GM08714 (cell line): ENCODE data around the gene TBC1D16.
"Not testable (repeated sequence)": the region's sequence is repeated elsewhere in the genome, so short reads cannot be mapped to it uniquely, and the experiment has no call there.

ENCODE experiments used
- H3K4me3 ChIP-seq: fragments of 200-500 bp; sonication (Bioruptor generic); 2 replicates; pipeline ENCODE4 v1.5.1; 2014; ENCODE audit warnings: mild to moderate bottlenecking, low read length, inconsistent platforms
- ZNF274 ChIP-seq: IDR thresholded peaks from 2 replicates; pipeline ENCODE4 v1.6.1; 2012; ENCODE audit warnings: mild to moderate bottlenecking, low read depth, low read length

Gene TBC1D16

DNA sequence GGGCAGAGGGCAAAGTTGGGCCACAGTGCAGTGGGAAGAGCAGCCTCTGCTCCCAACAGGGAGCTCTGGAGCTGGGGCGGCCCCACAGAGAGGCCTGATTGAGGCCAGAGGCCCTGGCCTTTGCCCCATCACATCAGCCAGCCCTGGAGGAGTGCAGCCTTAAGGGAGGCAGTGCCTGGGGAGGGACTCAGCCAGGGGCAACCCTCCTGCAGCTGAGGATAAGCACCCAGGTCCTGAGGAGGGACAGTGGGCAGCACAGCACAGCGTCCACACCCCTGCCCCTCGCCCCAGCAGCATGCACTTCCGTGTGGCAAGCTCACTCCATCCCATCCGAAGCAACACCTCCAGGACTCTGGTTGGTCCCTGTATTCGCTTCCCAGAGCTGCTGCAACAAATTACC is 134.5 kb downstream of the TBC1D16 start:
- H3K4me3 ChIP-seq, result no peak overlapping the region
- TF ChIP-seq ZNF274, result no peak

DNA sequence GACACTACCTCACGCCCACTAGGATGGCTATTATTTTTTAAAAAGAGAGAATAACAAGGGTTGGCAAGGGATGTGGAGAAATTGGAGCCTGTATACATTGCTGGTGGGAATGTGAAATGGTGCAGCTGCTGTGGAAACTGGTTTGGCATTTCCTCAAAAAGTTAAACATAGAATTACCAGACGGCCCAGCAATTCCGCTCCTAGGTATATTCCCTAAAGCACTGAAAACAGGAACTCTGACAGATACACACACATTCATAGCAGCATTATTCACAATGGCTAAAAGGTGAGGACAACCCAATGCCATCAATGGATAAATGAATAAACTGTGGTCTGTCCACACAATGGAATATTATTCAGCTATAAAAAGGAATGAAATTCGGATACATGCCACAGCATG is 136.1 kb downstream of the TBC1D16 start:
- no peak overlapping the region for H3K4me3 ChIP-seq
- TF ChIP-seq ZNF274, result no peak

DNA sequence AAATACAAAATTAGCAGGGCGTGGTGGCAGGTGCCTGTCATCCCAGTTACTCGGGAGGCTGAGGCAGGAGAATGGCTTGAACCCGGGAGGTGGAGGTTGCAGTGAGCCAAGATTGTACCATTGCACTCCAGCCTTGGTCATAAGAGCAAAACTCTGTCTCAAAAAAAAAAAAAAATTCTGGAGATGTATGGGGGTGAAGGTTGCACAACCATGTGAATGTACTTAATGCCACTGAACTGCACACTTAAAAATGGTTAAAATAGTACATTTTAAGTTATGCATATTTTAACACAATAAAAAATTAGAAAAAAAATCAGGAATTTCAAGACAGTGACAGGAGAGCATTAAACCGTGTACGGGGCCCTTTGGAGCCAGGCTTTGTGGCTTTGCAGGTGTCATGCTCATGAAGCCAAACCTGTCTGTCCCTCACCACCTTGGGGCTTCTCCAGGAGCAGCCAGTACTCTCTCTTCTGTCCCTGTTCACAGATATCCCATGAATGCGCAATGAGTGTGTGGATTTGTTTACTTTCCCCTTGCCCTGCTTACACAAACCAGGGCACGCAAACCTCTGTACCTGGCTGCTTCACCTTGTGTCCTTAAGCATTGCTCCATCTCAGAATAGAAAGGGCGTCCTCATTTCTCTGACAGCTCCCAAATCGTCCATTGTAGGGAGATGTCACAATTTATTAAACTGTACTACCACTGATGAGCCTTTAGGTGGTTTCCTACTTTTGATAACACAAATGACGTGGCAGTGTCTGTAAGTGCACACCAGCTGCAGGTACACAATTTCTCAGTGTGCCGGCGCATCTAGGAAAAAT is 138.2 kb downstream of the TBC1D16 start:
- no peak overlapping the region for H3K4me3 ChIP-seq
- no peak for TF ChIP-seq ZNF274

DNA sequence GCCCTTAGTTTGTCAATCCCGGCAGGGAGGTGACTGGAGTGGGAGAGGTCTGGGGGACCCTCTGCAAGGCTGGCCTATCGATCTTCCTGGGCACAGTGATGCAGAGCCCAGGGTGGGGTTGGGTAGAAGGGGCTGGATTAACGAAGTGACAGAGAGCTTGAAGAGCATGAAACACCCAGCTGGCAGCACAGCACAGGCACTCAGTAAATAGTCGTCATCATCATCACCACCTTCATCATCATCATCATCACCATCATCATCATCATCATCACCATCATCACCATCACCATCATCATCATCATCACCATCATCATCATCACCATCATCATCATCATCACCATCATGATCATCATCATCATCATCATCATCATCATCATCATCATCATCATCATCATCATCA is 142.2 kb downstream of the TBC1D16 start:
- H3K4me3 ChIP-seq, result not testable (repeated sequence)

DNA sequence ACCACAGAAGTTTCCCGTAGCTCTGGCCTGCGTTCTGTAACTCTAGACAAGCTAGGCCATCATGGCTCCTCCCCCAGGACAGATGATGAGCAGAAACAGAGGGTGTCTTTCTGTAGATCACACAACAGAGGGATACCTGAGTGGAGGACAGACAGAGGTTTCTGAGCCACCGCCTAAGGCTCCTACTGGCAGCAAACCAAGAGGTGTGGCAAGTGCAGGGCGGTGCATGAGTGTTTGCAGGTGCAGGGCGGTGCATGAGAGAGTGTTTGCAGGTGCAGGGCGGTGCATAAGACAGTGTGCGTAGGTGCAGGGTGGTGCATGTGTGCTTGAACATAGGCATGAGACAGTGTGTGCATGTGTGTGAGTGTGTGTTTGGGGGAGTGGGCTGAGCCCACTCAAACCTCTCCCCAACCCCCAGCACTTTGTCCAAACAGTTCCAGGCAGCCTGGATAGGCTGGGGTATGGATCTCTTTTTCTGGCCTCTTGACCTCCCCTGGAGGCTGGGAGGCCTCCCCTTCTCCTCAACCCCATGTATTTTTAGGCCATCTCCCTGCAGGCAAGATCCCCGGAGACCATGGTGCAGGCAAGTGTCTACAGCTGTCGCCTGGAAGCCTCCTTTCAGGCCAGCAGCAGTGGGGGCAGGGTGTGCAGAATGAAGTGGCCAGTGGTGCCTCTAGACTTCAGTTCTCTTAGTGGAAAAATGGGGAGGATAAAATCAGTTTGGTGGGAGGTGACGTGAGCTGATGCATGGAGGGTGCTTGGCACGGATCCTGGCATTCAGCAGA is 143.0 kb downstream of the TBC1D16 start:
- no peak overlapping the region for H3K4me3 ChIP-seq
- no peak for TF ChIP-seq ZNF274

DNA sequence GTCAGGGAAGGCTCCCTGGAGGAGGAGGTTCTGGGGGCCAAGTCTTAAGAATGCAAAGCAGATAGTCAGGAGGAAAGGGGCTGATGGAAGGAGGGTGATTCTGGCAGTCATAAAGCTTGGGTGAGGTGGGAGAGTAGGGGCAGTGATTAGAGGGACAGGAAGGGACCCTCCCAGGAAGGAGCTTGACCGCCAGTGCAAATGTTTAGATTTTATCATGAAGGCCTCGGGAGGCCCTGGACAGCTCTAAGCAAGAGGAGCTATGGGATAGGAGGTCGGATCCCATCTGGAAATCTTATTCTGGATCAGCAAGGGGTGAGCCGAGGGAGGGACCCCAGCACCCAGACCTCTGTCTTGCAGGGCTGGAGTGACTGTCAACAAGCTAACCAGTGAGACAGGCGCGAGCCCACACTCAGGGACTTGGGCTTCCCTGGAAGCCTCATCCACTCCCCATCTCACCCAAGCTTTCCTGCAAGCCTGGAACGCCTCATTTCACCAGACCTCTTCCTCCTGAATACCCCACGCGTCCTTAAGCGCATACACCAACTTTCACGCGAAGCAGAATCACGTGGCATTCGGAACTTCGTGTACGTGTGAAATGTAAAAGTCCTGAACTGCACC is 144.4 kb downstream of the TBC1D16 start:
- H3K4me3 ChIP-seq, result no peak overlapping the region
- no peak for TF ChIP-seq ZNF274

DNA sequence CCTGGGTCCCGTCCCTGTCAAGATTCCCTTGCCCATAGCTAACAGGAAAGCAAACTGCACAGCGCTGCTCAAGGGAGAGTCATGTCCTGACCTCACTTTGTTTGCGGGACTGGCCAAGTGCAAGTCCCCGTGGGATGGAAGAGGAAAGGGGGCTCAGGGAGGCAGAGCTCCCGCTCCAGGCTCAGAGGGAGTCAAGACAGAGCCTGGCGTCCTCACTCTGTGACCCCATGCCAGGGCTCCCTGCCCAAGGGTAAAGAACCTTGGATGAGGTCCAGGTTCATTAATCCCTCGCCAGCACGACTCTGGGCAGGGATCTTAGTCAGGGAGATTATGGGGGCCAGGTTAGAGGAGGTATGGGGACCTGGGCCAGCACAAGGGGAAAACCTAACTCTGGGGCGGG is 145.0 kb downstream of the TBC1D16 start:
- no peak for TF ChIP-seq ZNF274
- no peak overlapping the region for H3K4me3 ChIP-seq

DNA sequence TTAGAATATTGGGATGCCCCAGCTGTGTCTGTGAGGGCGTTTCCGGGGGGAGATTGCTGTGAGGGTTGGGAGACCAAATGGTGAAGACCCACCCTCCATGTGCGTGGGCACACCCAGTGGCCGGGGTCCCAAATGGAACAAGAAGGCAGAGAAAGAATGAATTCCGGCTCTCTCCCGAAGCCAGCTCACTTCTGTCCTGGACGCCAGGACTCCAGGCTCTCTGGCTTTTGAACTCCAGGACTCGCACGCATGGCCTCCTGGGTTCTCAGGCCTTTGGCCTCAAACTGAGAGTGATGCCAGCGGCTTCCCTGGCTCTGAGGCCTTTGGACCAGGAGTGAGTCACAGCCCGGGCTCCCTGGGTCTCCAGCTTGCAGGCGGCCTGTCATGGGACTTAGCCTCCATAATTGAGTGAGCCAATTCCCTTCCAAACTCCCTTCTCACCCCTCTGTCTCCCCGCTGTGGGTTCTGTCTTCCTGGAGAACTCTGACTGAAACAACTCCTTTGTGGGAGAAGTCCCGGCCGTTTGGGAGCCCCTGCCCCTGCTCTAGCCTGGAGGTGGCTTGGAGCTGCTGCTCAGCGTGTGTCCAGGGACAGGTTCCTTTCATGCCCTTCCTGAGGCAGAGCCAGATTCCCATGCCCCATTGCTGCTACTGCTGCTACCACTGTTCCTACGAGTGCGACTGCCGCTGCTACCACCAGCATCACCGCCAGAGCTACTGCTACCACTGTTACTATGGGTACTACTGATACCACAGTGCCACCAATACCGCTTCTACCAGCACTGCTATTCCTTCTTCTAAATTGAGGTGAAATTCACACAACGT is 146.6 kb downstream of the TBC1D16 start:
- no peak for TF ChIP-seq ZNF274

DNA sequence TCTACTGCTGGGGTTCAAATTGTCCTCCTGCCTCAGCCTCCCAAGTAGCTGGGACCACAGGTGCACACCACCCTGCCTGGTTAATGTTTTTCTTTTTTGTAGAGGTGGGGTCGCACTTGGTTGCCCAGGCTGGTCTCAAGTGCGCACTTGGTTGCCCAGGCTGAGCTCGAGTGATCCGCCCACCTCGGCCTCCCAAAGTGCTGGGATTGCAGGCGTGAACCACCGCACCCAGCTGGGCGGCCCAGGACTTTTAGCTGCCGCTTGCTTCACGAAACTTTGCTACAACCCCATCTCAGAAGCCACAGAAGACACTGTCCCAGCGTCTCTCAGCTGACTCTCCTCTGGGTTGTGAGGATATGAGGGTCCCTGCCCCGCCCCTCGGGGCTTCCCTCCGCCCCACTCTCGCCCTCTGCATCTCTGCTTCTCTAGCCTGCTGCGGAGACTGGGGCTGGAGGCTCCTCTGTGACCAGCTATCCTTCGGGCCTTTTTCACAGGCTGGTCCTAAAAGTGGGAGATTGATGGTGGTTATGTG is 147.6 kb downstream of the TBC1D16 start:
- H3K4me3 ChIP-seq, result no peak overlapping the region
- TF ChIP-seq ZNF274, result no peak

More for the DNA sequence above, 146.6 kb downstream of the TBC1D16 start:
- no peak overlapping the region for H3K4me3 ChIP-seq

DNA sequence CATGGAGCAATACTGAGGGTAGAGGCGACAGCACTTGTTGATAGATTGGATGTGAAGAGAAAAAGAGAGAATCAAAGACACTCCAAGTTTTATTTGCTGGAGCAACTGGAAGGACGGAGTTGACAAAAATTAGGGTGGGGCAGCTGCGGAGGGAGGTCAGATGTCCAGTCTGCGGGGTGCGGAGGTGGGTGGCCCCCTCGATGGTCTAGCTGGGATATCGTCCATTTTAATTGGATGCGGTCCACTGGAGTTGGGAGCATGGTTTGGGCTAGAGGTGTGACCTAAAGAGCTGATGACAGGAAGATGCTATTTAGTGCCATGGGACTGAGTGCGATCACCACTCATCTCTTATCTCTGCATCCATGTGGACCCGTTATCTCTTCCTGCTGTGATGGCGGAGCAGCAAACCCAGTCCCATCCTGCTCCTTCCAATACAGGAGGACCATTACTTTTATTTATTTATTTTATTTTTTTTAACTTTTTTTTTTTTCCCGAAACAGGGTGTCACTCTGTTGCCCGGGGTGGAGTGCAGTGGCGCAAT is 148.2 kb downstream of the TBC1D16 start:
- no peak for TF ChIP-seq ZNF274
- H3K4me3 ChIP-seq, result no peak overlapping the region

DNA sequence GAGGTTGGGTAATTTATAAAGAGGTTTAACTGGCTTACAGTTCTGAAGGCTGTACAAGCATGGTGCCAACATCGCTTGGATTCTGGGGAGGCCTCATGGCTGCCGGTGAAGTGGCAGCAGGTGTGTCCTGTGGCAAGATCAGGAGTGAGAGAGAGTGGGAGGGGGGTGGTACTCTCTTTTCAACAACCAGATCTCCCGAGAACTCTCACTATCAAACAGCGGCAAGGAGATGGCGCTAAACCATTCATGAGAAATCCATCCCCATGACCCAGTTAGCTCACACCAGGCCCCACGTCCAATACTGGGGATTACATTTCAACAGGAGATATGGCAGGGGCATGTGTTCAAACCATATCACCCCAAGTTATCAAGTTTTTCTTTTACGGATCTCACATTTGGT is 152.5 kb downstream of the TBC1D16 start:
- no peak overlapping the region for H3K4me3 ChIP-seq
- TF ChIP-seq ZNF274, result no peak
